Right forelimb (tissue), 1 donor: ENCODE data around the gene SLC39A1.
"Not testable (repeated sequence)": the region's sequence is repeated elsewhere in the genome, so short reads cannot be mapped to it uniquely, and the experiment has no call there.

Experiments
- DNase-seq: peaks from one replicate; pipeline ENCODE4 v3.0.0-alpha.2; 2018

The SLC39A1 gene, protein sequence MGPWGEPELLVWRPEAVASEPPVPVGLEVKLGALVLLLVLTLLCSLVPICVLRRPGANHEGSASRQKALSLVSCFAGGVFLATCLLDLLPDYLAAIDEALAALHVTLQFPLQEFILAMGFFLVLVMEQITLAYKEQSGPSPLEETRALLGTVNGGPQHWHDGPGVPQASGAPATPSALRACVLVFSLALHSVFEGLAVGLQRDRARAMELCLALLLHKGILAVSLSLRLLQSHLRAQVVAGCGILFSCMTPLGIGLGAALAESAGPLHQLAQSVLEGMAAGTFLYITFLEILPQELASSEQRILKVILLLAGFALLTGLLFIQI

GRCh38 chr1:153963030-153963849 lies at the start of gene SLC39A1:
TSS of gene SLC39A1 (minus strand) at chr1:153963537. CDS start at chr1:153962715, 822 bp downstream.
- peak; percentile 99 for DNase-seq

DNA sequence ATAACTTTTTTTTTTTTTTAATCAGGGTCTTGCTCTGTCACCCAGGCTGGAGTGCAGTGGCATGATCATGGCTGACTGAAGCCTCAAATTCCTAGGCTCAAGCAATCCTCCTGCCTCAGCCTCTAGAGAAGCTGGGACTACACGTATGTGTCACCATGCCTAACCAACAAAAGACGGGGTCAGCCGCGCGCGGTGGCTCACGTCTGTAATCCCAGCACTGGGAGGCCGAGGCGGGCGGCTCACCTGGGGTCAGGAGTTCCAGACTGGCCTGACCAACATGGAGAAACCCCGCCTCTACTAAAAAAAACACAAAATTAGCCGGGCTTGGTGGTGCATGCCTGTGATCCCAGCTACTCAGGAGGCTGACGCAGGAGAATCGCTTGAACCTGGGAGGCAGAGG lies 49.2 kb upstream of the SLC39A1 start:
- DNase-seq, result not testable (repeated sequence)

GRCh38 chr1:154012129-154012528 lies 48.8 kb upstream of the SLC39A1 start:
- no peak for DNase-seq

GRCh38 chr1:154006136-154006535 lies 42.8 kb upstream of the SLC39A1 start:
- no peak for DNase-seq

GRCh38 chr1:154000420-154000819 lies 37.1 kb upstream of the SLC39A1 start:
- no peak for DNase-seq

DNA sequence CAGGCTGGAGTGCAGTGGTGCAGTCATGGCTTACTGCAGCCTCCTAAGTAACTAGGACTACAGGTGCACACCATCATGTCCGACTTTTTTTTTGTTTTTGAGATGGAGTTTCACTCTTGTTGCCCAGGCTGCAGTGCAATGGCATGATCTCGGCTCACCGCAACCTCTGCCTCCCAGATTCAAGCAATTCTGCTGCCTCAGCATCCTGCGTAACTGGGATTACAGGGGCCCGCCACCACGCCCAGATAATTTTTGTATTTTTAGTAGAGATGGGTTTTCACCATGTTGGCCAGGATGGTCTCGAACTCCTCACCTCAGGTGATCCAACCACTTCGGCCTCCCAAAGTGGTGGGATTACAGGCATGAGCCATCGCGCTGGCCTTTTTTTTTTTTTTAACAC lies 33.5 kb upstream of the SLC39A1 start:
- DNase-seq, result not testable (repeated sequence)

DNA sequence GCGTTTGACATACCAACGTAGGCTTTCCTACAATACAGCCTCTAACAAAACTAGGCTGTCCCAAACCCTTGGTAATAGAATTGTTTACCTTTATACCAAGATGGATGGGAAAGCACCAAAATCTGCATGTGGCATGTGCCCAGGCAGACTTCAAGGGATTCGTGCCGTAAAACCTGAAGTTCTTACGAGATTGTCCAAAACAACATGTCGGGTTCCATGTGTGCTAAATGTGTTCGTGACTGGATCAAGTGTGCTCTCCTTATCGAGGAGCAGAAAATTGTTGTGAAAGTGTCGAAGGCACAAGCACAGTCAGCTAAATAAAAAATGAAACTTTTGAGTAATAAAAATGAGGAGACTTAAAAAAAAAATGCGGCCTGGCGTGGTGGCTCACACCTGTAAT lies 32.3 kb upstream of the SLC39A1 start:
- DNase-seq, result no peak

DNA sequence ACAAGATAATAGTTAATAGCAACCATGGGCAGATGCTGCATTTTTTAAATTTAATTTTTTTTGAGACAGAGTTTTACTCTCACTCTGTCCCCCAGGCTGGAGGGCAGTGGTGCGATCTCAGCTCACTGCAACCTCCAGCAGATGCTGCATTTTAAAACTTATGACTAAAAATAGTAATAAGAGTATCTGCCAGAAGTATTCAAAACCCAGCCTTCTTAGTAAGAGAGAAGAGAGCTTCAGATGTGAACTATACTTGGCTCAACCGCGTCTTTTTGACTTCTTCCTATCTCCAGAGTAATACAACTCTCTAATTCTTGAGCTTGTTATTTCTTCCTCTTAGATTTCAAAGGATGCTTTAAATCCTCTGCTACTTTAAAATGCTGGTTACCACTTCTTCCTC lies 31.9 kb upstream of the SLC39A1 start:
- DNase-seq, result no peak

DNA sequence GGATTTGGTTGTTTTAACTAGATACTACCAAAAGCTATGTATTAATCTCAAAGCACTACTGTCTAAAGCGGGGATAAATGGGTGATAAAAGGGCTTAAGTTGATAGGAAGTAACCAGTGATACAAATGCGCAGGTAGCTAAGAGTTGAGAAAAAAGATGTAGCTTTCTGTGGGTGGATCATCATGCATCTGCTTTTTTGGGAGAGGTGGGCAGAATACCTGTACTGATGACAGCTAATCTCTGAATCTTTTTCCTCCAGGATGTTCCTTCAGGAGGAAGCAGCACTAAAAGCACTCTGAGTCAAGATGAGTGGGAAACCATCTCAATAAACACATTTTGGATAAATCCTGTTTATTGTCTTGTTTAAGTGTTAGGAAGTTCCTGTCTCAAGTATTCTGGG lies 28.5 kb upstream of the SLC39A1 start:
- DNase-seq, result no peak

GRCh38 chr1:153991151-153991630 lies 27.9 kb upstream of the SLC39A1 start:
- no peak for DNase-seq

DNA sequence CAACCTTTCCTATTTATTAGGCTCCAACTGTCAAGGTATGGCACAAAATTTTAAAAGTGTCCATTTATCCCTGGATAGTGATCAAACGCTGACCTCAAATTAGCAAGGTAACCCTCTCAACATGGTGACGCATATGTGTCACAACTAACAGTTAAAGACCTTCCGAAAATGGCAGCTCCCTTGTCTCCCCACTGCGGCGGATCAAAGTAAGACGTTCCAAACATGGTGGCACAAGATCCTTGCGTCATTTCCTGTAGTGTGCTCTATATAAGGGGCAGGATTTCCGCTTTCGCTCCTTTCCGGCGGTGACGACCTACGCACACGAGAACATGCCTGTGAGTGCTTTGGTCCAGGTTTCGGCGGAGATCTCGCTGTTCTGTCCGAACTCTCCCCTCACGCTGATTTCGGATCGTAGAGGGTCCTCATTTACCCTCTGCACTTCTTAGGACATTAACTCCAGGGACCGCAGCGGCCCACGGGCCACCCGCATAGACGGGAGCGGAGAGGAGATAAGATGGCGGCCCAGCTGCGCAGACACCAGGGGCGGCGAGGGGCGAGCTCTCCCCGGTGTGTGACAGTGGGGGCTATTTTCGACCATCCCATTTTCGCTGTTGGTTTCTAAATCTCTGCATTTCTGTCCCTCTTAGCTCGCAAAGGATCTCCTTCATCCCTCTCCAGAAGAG lies 27.3 kb upstream of the SLC39A1 start, which contains the start of gene RPS27:
TSS of gene RPS27 (plus strand) at position 295 of the 683 bp plus-strand sequence. CDS start at position 330, 35 bp downstream.
- peak; percentile 93 for DNase-seq

DNA sequence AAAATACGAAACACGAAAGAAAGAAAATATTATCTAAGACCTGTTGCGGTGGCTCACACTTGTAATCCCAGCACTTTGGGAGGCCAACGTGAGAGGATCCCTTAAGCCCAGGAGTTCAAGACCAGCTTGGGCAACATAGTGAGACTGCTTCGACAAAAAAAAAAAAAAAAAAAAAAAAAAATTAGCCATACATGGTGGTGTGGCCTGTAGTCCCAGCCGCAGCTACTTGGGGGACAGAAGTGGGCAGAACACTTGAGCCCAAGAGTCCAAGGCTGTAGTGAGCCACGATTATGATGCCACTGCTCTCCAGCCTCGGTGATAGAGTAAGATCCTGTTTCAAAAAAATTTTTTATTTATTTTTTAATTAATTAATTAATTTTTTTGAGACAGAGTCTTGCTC lies 24.3 kb upstream of the SLC39A1 start:
- DNase-seq, result no peak

DNA sequence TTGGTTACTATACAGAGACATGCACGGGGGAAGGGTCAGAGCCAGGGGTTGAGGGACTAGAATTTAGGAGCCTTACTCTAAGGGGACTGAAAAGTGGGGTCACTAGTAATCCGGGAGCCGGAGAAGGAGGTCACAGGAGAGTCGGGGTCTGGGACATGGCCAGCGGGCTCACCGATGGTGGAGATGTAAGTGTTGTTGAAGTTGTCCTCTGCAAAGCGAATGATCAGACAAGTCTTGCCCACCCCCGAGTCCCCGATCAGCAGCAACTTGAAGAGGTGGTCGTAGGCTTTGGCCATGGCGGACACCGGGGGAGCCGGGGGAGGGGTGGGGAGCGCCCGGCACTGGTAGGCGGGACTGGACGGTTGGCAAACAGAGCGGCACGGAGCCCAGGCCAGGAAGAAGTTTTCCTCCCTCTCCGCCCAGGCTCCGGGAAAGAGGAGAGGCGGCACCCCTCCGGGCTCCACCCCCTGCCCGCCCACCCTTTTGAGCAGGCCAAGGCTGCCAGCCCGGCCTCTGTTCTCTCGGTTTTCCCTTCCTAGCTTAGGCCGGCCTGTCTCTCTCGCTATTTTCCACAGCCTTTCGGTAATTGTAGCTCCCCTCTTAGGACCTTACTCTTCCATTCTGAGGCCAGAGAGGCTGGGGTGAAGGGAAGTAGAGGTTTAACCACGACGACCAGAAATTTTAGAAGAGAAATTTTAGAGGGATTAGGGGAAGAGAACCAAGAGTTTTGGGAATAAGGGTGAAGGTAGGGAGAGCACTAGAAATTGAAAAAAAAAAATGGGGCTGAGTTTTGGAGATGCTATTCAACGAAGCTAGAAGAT lies 22.8 kb upstream of the SLC39A1 start, which contains the start of gene RAB13:
TSS of gene RAB13 (minus strand) at position 399 of the 821 bp plus-strand sequence. CDS start at position 296, 103 bp downstream.
- DNase-seq, result peak; percentile 93

DNA sequence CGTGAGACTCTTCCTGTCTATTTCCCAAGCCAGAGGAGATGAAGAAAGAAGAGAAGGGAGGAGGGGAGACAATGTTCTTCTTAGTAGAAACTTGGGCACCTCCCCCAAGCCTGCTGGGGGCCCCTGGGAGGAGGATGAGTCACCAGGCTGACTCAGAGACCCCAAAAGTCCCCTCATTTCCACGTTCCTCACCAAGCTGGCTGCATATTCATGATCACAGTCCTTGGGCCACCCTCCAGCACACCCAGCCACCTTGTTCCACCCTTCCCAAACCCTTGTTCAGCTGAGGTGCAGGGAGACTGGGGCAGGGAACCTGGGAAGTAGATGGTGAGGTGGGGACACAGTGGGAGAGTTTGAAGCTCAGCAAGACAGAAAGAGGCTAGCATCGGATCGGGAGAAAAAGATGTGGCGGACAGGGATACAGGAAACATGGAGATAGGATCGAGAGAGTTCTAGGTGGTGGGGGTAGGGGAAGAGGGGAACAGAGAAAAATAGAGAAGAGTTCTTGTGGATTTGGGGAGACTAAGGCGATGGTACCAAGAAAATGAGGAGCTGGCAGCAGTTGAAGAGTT lies 22.1 kb upstream of the SLC39A1 start:
- DNase-seq, result peak; percentile 50

DNA sequence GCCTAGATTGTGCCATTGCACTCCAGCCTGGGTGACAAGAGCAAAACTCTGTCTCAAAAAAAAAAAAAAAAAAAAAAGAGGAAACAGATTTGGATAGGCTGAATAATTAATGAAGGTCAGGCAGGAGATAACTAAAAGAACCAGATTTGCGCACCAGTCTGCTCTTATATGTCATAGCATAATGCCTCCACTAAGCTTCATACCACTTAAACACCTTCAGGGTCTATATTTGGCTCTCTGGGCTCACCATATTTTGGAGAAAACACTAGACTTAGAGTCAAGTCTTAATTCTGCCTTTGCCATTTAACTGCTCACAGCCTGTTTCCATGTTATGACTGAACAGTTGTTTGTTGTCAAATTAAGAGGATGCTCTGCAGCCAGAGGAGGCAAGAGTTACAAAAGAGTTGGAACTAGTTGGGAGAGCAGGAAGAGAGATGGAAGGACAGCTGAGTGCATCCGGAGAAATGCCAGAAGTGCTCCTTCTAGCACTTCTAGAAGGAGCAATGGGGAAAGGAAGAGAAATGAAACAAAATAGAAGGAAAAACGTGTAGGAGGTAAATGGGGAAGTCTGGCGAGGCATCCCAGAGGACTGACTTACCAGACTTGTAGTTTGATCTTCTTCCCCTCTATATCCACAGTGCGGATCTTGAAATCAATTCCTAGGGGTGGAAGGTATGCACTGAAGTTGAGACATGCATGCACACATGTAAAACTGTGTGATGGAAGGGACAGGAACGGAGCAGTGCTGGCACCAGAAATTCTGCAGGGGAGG lies 21.0 kb upstream of the SLC39A1 start:
- DNase-seq, result no peak

GRCh38 chr1:153981735-153982134 lies 18.4 kb upstream of the SLC39A1 start:
- DNase-seq, result not testable (repeated sequence)

GRCh38 chr1:153979091-153979490 lies 15.8 kb upstream of the SLC39A1 start:
- not testable (repeated sequence) for DNase-seq

DNA sequence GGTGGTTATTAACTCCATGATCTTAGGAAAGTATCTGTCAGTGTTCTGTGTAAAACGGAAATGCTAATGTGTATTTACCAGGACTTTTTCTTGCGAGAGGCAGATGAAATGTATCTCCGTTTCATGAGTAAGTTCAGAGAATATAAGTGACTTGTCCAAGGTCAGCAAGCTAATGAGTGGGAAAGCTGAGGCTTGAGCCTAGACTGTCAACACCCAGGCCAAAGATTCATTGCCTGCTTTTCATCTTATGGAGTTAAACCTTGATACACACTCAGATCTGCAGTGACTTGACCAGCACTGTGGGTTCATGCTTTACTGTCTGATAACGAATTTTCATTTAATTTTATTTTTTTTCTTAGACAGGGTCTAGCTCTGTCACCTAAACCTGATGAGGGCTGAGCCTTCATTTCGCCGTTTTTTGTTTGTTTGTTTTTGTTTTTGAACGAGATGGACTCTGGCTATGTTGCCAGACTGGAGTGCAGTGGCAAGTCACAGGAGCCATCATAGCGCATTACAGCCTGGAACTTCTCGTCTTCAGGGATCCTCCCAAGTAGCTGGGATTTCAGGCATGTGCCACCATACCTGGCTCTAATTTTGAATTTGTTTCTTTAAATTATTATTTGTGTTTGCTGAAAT lies 15.1 kb upstream of the SLC39A1 start:
- DNase-seq, result no peak

DNA sequence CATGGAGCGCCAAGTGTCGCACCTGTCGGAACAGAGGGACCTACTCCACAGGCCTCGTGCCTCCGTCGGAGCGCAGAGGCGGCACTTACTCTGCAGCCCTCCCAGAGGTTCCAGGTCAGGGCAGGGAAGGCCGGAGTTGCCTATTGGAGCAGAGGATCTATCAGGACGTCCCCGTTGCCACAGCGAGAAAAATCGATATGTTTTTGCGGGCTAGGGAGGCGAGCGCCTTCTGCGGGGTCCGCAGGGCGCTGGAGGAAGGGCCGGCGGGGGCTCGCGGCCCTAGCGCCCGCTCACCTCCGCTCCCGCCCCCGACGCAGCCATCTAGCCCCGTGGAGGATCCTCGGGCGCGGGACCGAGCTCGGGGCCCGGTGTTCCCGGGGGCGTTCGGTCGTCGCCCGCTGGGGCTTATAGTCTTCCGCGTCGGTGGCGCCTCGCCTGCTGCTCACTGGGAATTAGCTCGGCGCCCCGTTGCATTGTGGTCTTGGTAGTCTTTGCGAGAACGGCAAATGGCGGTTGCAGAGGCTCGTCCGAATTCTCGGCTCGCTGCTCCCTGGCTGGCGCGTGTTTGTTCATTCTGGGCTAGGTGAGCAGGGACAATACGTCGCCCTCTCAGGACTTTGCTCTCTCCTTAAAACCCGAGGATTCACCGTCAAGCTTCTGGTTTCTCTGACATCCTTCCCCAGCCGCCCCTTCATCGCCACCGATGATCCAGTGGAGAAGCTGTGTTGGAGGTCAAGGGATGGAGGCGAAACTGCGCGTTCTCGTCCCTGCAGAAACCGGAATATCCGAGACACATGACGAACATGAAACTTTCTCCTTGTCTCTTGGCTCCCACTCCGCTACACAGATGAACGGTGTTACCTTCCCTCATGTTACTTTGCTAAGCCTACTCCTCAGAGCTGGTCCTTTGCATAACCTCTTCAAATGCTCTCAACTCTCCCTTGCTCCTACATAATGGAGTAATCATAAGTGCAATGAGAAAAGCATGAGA lies 14.2 kb upstream of the SLC39A1 start, which contains the start of gene JTB:
TSS of gene JTB (minus strand) at position 425 of the 991 bp plus-strand sequence. CDS start at position 3, 422 bp downstream.
- peak; percentile 90 for DNase-seq
